Fibroblast of lung (primary cell): ENCODE data around the gene TFAM. TPM values are rescaled to one million over a fixed set of nuclear protein-coding genes. Genes with fewer than 3 reads are reported as not detected.

ENCODE experiments used
- DNase-seq, 2 donors: peaks; one replicate each; pipeline versions ENCODE4 v3.0.0 to v3.0.0-alpha.2; 2010; ENCODE audit warnings: low read depth in 2 of 2
- H2AFZ ChIP-seq: 2 replicates; pipeline ENCODE4 v1.5.1; 2012; ENCODE audit warnings: low read length, control low read depth, inconsistent platforms
- H3K27ac ChIP-seq: 2 replicates; pipeline ENCODE4 v1.5.1; 2011; ENCODE audit warnings: low read length, control low read depth; ENCODE audit not compliant: insufficient read depth
- H3K27me3 ChIP-seq: 2 replicates; pipeline ENCODE4 v1.5.1; 2011; ENCODE audit warnings: mild to moderate bottlenecking, low read length; ENCODE audit not compliant: control insufficient read depth, insufficient read depth
- H3K36me3 ChIP-seq: 2 replicates; pipeline ENCODE4 v1.5.1; 2011; ENCODE audit warnings: low read length; ENCODE audit not compliant: control insufficient read depth, insufficient read depth
- H3K4me1 ChIP-seq: 2 replicates; pipeline ENCODE4 v1.5.1; 2011; ENCODE audit warnings: low read length; ENCODE audit not compliant: control insufficient read depth, insufficient read depth; ENCODE audit errors: extremely low read depth
- H3K4me2 ChIP-seq: 2 replicates; pipeline ENCODE4 v1.5.1; 2011; ENCODE audit warnings: low read length, control low read depth; ENCODE audit not compliant: insufficient read depth; ENCODE audit errors: extremely low read depth
- H3K4me3 ChIP-seq, 4 experiments: fragments of 200-600 bp in 1 of 4; sonication (generic) in 1 of 4; replicated peaks in 1 of 4; 2 replicates each; pipeline ENCODE4 v1.5.1; 2011 to 2016; ENCODE audit warnings: low read length in 4 of 4, low read depth in 3 of 4, mild to moderate bottlenecking in 3 of 4, control low read depth in 2 of 4, inconsistent platforms in 1 of 4, mixed read lengths in 1 of 4; ENCODE audit not compliant: insufficient read depth in 1 of 4; ENCODE audit errors: control extremely low read depth in 1 of 4
- H3K79me2 ChIP-seq: 2 replicates; pipeline ENCODE4 v1.5.1; 2012; ENCODE audit warnings: mild to moderate bottlenecking, low read length, inconsistent platforms; ENCODE audit not compliant: control insufficient read depth, insufficient read depth
- H3K9ac ChIP-seq: 2 replicates; pipeline ENCODE4 v1.5.1; 2011; ENCODE audit warnings: mild to moderate bottlenecking, low read length, control low read depth; ENCODE audit not compliant: insufficient read depth
- H3K9me3 ChIP-seq: 2 replicates; pipeline ENCODE4 v1.5.1; 2012; ENCODE audit warnings: low read depth, low read length; ENCODE audit not compliant: control insufficient read depth, insufficient read depth
- H4K20me1 ChIP-seq: 2 replicates; pipeline ENCODE4 v1.5.1; 2011; ENCODE audit warnings: low read length; ENCODE audit not compliant: control insufficient read depth, insufficient read depth; ENCODE audit errors: extremely low read depth
- CTCF ChIP-seq, 2 donors: IDR thresholded peaks in 1 of 2; conservative IDR thresholded peaks in 1 of 2; 1 replicate in 1 of 2; 2 replicates in 1 of 2; pipeline ENCODE4 v1.5.1; 2011 to 2012; ENCODE audit warnings: low read length in 2 of 2, control low read depth in 1 of 2, inconsistent platforms in 1 of 2, low read depth in 1 of 2, mild to moderate bottlenecking in 1 of 2
- EZH2 ChIP-seq: IDR thresholded peaks from 2 replicates; pipeline ENCODE4 v1.5.1; 2012; ENCODE audit warnings: low read length, control low read depth, mild to moderate bottlenecking; ENCODE audit errors: missing control alignments
- polyA plus RNA-seq, 2 donors: library from polyadenylated mRNA; depleted of rRNA in 1 of 2; stranded (reverse) in 1 of 2; unstranded in 1 of 2; fragments of >200 nt; gene quantifications; 2 replicates each; pipeline ENCODE4 v1.2.1, GENCODE V29; 2011 to 2012; ENCODE audit warnings: missing spikeins in 1 of 2
- total RNA-seq: library from RNA; depleted of rRNA; stranded (reverse); fragments of >200 nt; gene quantifications from 2 replicates; pipeline ENCODE4 v1.2.1, GENCODE V29; 2014

The TFAM gene
- total and polyA plus RNA-seq, 2 donors (not counting 1 experiment from before 2014, with no cell fraction given): 14.9 to 21.1 TPM

GRCh38 chr10:58358947-58359346, 26.3 kb upstream of the TFAM start:
- Histone ChIP-seq H3K9me3 (no peaks in the 10 kb centered on the region), H3K4me1 (no peaks in the 10 kb centered on the region), H3K27me3 (no peaks in the 10 kb centered on the region), H3K79me2 (no peaks in the 10 kb centered on the region), H2AFZ (no peak overlapping the region), H3K9ac (no peak overlapping the region), H3K4me3 (no peak overlapping the region), H3K36me3 (no peaks in the 10 kb centered on the region), H3K4me2 (no peak overlapping the region), H4K20me1 (no peaks in the 10 kb centered on the region), H3K27ac (no peak overlapping the region)
- no peak for DNase-seq
- TF ChIP-seq EZH2 (no peak), CTCF (conservative IDR thresholded peaks at IDR 0.05 in 1 of 2, IDR thresholded peaks at IDR 0.05 in 1 of 2; ENCODE audit: low read depth in 1 of 2, low read length in 2 of 2) (no peak)

GRCh38 chr10:58359541-58359940, 25.7 kb upstream of the TFAM start:
- Histone ChIP-seq H2AFZ (no peak overlapping the region), H3K79me2 (no peaks in the 10 kb centered on the region), H3K36me3 (no peaks in the 10 kb centered on the region), H3K4me1 (no peaks in the 10 kb centered on the region), H3K9ac (no peak overlapping the region), H4K20me1 (no peaks in the 10 kb centered on the region), H3K9me3 (no peaks in the 10 kb centered on the region), H3K27me3 (no peaks in the 10 kb centered on the region), H3K4me3 (no peak overlapping the region), H3K4me2 (no peak overlapping the region), H3K27ac (no peak overlapping the region)
- DNase-seq: no peak
- TF ChIP-seq CTCF (conservative IDR thresholded peaks at IDR 0.05 in 1 of 2, IDR thresholded peaks at IDR 0.05 in 1 of 2; ENCODE audit: low read depth in 1 of 2, low read length in 2 of 2) (no peak), EZH2 (no peak)

GRCh38 chr10:58360412-58361004, 24.7 kb upstream of the TFAM start:
- no peak overlapping the region for H3K4me3 ChIP-seq
- TF ChIP-seq CTCF (conservative IDR thresholded peaks at IDR 0.05 in 1 of 2, IDR thresholded peaks at IDR 0.05 in 1 of 2; ENCODE audit: low read depth in 1 of 2, low read length in 2 of 2) (no peak), EZH2 (no peak)
- H3K27ac ChIP-seq: no peak overlapping the region
- no peak overlapping the region for H2AFZ ChIP-seq
- H3K79me2 ChIP-seq: no peaks in the 10 kb centered on the region
- no peak for DNase-seq
- H3K27me3 ChIP-seq: no peaks in the 10 kb centered on the region
- no peaks in the 10 kb centered on the region for H3K36me3 ChIP-seq
- H4K20me1 ChIP-seq: no peaks in the 10 kb centered on the region
- no peak overlapping the region for H3K4me2 ChIP-seq
- H3K4me1 ChIP-seq: no peaks in the 10 kb centered on the region
- no peak overlapping the region for H3K9ac ChIP-seq
- H3K9me3 ChIP-seq: no peaks in the 10 kb centered on the region
